Measurements from ENCODE around the gene TSPAN9.

- TF ChIP-seq, protein P1, sequence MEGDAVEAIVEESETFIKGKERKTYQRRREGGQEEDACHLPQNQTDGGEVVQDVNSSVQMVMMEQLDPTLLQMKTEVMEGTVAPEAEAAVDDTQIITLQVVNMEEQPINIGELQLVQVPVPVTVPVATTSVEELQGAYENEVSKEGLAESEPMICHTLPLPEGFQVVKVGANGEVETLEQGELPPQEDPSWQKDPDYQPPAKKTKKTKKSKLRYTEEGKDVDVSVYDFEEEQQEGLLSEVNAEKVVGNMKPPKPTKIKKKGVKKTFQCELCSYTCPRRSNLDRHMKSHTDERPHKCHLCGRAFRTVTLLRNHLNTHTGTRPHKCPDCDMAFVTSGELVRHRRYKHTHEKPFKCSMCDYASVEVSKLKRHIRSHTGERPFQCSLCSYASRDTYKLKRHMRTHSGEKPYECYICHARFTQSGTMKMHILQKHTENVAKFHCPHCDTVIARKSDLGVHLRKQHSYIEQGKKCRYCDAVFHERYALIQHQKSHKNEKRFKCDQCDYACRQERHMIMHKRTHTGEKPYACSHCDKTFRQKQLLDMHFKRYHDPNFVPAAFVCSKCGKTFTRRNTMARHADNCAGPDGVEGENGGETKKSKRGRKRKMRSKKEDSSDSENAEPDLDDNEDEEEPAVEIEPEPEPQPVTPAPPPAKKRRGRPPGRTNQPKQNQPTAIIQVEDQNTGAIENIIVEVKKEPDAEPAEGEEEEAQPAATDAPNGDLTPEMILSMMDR (IDR thresholded peaks at IDR 0.05): no peak
- TF ChIP-seq POLR2AphosphoS5 (IDR thresholded peaks at IDR 0.05; ENCODE audit: low read depth, low read length): no peak
- TF ChIP-seq, protein P2, sequence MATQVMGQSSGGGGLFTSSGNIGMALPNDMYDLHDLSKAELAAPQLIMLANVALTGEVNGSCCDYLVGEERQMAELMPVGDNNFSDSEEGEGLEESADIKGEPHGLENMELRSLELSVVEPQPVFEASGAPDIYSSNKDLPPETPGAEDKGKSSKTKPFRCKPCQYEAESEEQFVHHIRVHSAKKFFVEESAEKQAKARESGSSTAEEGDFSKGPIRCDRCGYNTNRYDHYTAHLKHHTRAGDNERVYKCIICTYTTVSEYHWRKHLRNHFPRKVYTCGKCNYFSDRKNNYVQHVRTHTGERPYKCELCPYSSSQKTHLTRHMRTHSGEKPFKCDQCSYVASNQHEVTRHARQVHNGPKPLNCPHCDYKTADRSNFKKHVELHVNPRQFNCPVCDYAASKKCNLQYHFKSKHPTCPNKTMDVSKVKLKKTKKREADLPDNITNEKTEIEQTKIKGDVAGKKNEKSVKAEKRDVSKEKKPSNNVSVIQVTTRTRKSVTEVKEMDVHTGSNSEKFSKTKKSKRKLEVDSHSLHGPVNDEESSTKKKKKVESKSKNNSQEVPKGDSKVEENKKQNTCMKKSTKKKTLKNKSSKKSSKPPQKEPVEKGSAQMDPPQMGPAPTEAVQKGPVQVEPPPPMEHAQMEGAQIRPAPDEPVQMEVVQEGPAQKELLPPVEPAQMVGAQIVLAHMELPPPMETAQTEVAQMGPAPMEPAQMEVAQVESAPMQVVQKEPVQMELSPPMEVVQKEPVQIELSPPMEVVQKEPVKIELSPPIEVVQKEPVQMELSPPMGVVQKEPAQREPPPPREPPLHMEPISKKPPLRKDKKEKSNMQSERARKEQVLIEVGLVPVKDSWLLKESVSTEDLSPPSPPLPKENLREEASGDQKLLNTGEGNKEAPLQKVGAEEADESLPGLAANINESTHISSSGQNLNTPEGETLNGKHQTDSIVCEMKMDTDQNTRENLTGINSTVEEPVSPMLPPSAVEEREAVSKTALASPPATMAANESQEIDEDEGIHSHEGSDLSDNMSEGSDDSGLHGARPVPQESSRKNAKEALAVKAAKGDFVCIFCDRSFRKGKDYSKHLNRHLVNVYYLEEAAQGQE (IDR thresholded peaks at IDR 0.05; ENCODE audit: insufficient read depth in 1 of 2, low read depth in 2 of 2, low read length in 1 of 2): no peak
- no peak for TF ChIP-seq SIN3A (IDR thresholded peaks at IDR 0.05; ENCODE audit: borderline replicate concordance, insufficient read depth, low read depth, low read length)
Measured at GRCh38 chr12:3256103-3256631, 179.0 kb downstream of the TSPAN9 start.
